SK-N-SH (cell line): Measurements from ENCODE around the gene PPAT. TPM values are rescaled to one million over a fixed set of nuclear protein-coding genes. Genes with fewer than 3 reads are reported as not detected.

Experiments used
- CTCF ChIA-PET: fragments of 300-600, 350-600 bp; formaldehyde crosslinking; extraction: SDS; loops from one replicate; lab custom pipeline; 2021; lab: Yijun Ruan, JAX
- POLR2A ChIA-PET: fragments of 350-600 bp; sonication (Branson Sonifier 250); formaldehyde crosslinking; extraction: SDS; loops from one replicate; lab custom pipeline; 2020; ENCODE audit warnings: antibody characterized with exemption, inconsistent platforms; lab: Yijun Ruan, JAX
- DNase-seq: peaks from one replicate; pipeline ENCODE4 v3.0.0; 2012
- H2AFZ ChIP-seq: fragments of 200-600 bp; sonication (generic); 2 replicates; pipeline ENCODE4 v1.8.1; 2016; ENCODE audit warnings: antibody characterized with exemption, mild to moderate bottlenecking, low read depth
- H3F3A ChIP-seq: fragments of 200-600 bp; sonication (generic); replicated peaks from 2 replicates; pipeline ENCODE3; 2016; ENCODE audit warnings: antibody characterized with exemption, mild to moderate bottlenecking; ENCODE audit not compliant: insufficient read depth
- H3K27ac ChIP-seq, 2 experiments: fragments of 200-500 bp in 1 of 2; fragments of 200-600 bp in 1 of 2; sonication (Bioruptor generic) in 1 of 2; sonication (generic), shearing (Covaris generic) in 1 of 2; 2 replicates each; pipeline versions ENCODE4 v1.5.1 to v1.6.1; 2014 to 2016; ENCODE audit warnings: low read depth in 2 of 2, inconsistent platforms in 1 of 2, low read length in 1 of 2, mild to moderate bottlenecking in 1 of 2, mixed read lengths in 1 of 2
- H3K27me3 ChIP-seq: fragments of 200-600 bp; sonication (generic), shearing (Covaris generic); 2 replicates; pipeline ENCODE4 v1.6.1; 2016; ENCODE audit warnings: mixed run types; ENCODE audit not compliant: insufficient read depth
- H3K36me3 ChIP-seq, 2 experiments: fragments of 200-500 bp in 1 of 2; fragments of 200-600 bp in 1 of 2; sonication (Bioruptor generic) in 1 of 2; sonication (generic) in 1 of 2; replicated peaks in 1 of 2; 2 replicates each; pipeline versions ENCODE3 to v1.5.1; 2014 to 2016; ENCODE audit warnings: low read length in 1 of 2, mild to moderate bottlenecking in 1 of 2; ENCODE audit not compliant: insufficient read depth in 2 of 2, control insufficient read depth in 1 of 2
- H3K4me1 ChIP-seq, 2 experiments: fragments of 200-500 bp in 1 of 2; fragments of 200-600 bp in 1 of 2; sonication (Bioruptor generic) in 1 of 2; sonication (generic), shearing (Covaris generic) in 1 of 2; 2 replicates each; pipeline versions ENCODE4 v1.5.1 to v1.6.1; 2014 to 2016; ENCODE audit warnings: low read depth in 1 of 2, low read length in 1 of 2, mixed run types in 1 of 2; ENCODE audit not compliant: insufficient read depth in 2 of 2, control insufficient read depth in 1 of 2
- H3K4me2 ChIP-seq: fragments of 200-600 bp; sonication (generic), shearing (Covaris generic); 2 replicates; pipeline ENCODE4 v1.6.1; 2017; ENCODE audit warnings: mixed run types
- H3K4me3 ChIP-seq, 2 experiments: fragments of 200-500 bp in 1 of 2; fragments of 200-600 bp in 1 of 2; sonication (Bioruptor generic) in 1 of 2; sonication (generic), shearing (Covaris generic) in 1 of 2; 2 replicates each; pipeline versions ENCODE4 v1.5.1 to v1.8.1; 2014 to 2016; ENCODE audit warnings: low read depth in 2 of 2, inconsistent platforms in 1 of 2, low read length in 1 of 2, mild to moderate bottlenecking in 1 of 2, mixed read lengths in 1 of 2, moderate library complexity in 1 of 2
- H3K79me2 ChIP-seq: fragments of 200-600 bp; sonication (generic); 2 replicates; pipeline ENCODE4 v1.8.1; 2017; ENCODE audit warnings: mild to moderate bottlenecking; ENCODE audit not compliant: insufficient read depth
- H3K9ac ChIP-seq: fragments of 200-600 bp; sonication (generic); 2 replicates; pipeline ENCODE4 v1.6.1; 2017; ENCODE audit warnings: mixed run types
- H3K9me2 ChIP-seq: fragments of 200-600 bp; sonication (generic); 2 replicates; pipeline ENCODE4 v1.6.1; 2017; ENCODE audit warnings: mixed run types
- H3K9me3 ChIP-seq: fragments of 200-600 bp; sonication (generic); 2 replicates; pipeline ENCODE4 v1.6.1; 2017; ENCODE audit warnings: mixed run types, mild to moderate bottlenecking, moderate library complexity
- H4K20me1 ChIP-seq: fragments of 200-600 bp; sonication (generic); 2 replicates; pipeline ENCODE4 v1.6.1; 2017; ENCODE audit warnings: mild to moderate bottlenecking, mixed run types; ENCODE audit not compliant: insufficient read depth
- CHD2 ChIP-seq: fragments of 150-350 bp; IDR thresholded peaks from 2 replicates; pipeline ENCODE4 v1.6.1; 2018; ENCODE audit warnings: low read length; ENCODE audit not compliant: partially characterized antibody
- EP300 ChIP-seq, 2 experiments: IDR thresholded peaks; 2 replicates each; pipeline versions ENCODE4 v1.4.0 to v1.6.1; 2012; ENCODE audit warnings: borderline replicate concordance in 1 of 2, low read depth in 1 of 2, low read length in 1 of 2
- FOSL2 ChIP-seq: IDR thresholded peaks from 2 replicates; pipeline ENCODE4 v1.4.0; 2012; ENCODE audit warnings: low read depth, mild to moderate bottlenecking, moderate library complexity, borderline replicate concordance
- IRF3 ChIP-seq: fragments of 150-350 bp; IDR thresholded peaks from 2 replicates; pipeline ENCODE4 v1.6.1; 2016; ENCODE audit warnings: mild to moderate bottlenecking, low read depth, low read length
- MAX ChIP-seq: IDR thresholded peaks from 2 replicates; pipeline ENCODE4 v1.4.0; 2012; ENCODE audit warnings: low read depth
- NRF1 ChIP-seq: IDR thresholded peaks from 2 replicates; pipeline ENCODE4 v1.6.1; 2012; ENCODE audit warnings: low read depth, mild to moderate bottlenecking, low read length
- REST ChIP-seq: IDR thresholded peaks from 2 replicates; pipeline ENCODE4 v1.6.1; 2012; ENCODE audit warnings: mild to moderate bottlenecking, low read depth, low read length, moderate library complexity
- SIN3A ChIP-seq: IDR thresholded peaks from 2 replicates; pipeline ENCODE4 v1.6.1; 2012; ENCODE audit warnings: low read depth, mild to moderate bottlenecking, low read length, moderate library complexity, borderline replicate concordance
- TCF12 ChIP-seq: IDR thresholded peaks from 2 replicates; pipeline ENCODE4 v1.4.0; 2012
- USF1 ChIP-seq: IDR thresholded peaks from 2 replicates; pipeline ENCODE4 v1.4.0; 2012; ENCODE audit warnings: low read depth, borderline replicate concordance
- USF2 ChIP-seq: fragments of 150-350 bp; IDR thresholded peaks from 2 replicates; pipeline ENCODE4 v1.6.1; 2017; ENCODE audit warnings: antibody characterized with exemption, low read length, low read depth, borderline replicate concordance
- YY1 ChIP-seq: IDR thresholded peaks from 2 replicates; pipeline ENCODE4 v1.4.0; 2012; ENCODE audit warnings: low read depth, mild to moderate bottlenecking
- WGBS: methylation state at CpG from one replicate; pipeline ENCODE4 v1.1.6; 2017; ENCODE audit warnings: low lambda C conversion rate; 5-methylcytosine and 5-hydroxymethylcytosine counted together
- polyA plus RNA-seq, 3 experiments: library from polyadenylated mRNA; depleted of rRNA; stranded (reverse); fragments of >200 nt; gene quantifications; 2 replicates each; pipeline ENCODE4 v1.2.3, GENCODE V29; 2012

Gene PPAT
- polyA plus RNA-seq, 1 of the 3 experiments (the other 2 are of a cell fraction) = 7.4 TPM

- Histone ChIP-seq H3K27ac (no peak overlapping the region), H3K9ac (no peak overlapping the region), H3K27me3 (no peaks in the 10 kb centered on the region), H4K20me1 (no peaks in the 10 kb centered on the region), H3K4me1 (peaks cover 5 to 9% of the 10 kb centered on the region in 2 experiments; a peak in 2 of 4 replicates), H3K4me3 (no peak overlapping the region), H3K79me2 (peaks cover 24% of the 10 kb centered on the region; the same call in 1 of the 2 replicates), H2AFZ (no peak overlapping the region), H3K9me3 (no peaks in the 10 kb centered on the region), H3K4me2 (no peak overlapping the region), H3K9me2 (no peaks in the 10 kb centered on the region), H3K36me3 (peaks cover 50 to 55% of the 10 kb centered on the region in 2 experiments), H3F3A (peaks cover 13% of the 10 kb centered on the region)
- no peak for DNase-seq
- no peak for TF ChIP-seq TCF12
- no peak for TF ChIP-seq EP300 (IDR thresholded peaks at IDR 0.05; ENCODE audit: borderline replicate concordance in 1 of 2, low read depth in 1 of 2, low read length in 1 of 2)
- no peak for TF ChIP-seq CHD2
- TF ChIP-seq REST = no peak
- no peak for TF ChIP-seq USF1
- no peak for TF ChIP-seq MAX
- no peak for TF ChIP-seq USF2
- POLR2A ChIA-PET = interaction anchor here (1.0 kb wide), 1 partner anchor 31 kb away, joined by 3 read pairs; the partner anchor contains the start of gene PAICS
- CTCF ChIA-PET = interaction anchor here (1.4 to 1.7 kb wide), 3 partner anchors 18 to 456 kb away, joined by 4 to 5 read pairs (median 5); partner anchors contain the start of genes AASDH and CEP135
- 94% methylated on average over 1 of the region's 1 CpG for whole genome bisulfite sequencing
Measured at GRCh38 chr4:56405016-56405415, 30.4 kb downstream of the PPAT start.

DNA sequence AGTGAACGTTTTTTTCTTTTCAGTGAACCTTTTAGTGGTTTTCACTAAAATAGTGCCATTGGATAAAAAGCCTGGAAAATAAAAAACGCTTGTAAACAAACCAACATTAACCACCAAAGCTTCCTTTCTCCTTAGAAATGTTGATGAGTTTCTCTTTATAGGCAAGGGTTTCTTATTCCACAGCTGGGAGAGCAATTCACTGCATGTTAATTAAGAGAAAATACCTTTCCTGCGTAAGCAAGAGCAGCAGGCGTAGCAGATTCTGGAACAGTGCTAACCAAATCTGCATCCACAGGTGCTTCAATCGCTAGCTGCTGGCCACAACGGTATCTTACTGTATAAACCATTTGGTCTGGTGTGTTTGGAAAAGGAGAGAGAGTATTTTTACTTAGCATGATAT is 34.9 kb downstream of the PPAT start:
- Histone ChIP-seq H3K27me3 (no peaks in the 10 kb centered on the region), H3K4me1 (no peaks in the 10 kb centered on the region), H3K4me3 (no peak overlapping the region), H3K9me3 (no peaks in the 10 kb centered on the region), H3K9me2 (no peaks in the 10 kb centered on the region), H3K27ac (no peak overlapping the region), H4K20me1 (no peaks in the 10 kb centered on the region), H3K79me2 (no peaks in the 10 kb centered on the region), H3K9ac (no peak overlapping the region), H2AFZ (no peak overlapping the region), H3K36me3 (peaks cover 62 to 69% of the 10 kb centered on the region in 2 experiments), H3F3A (peaks cover 5% of the 10 kb centered on the region), H3K4me2 (no peak overlapping the region)
- 91% methylated on average over 6 of the region's 6 CpGs for WGBS
- no peak for DNase-seq
- POLR2A ChIA-PET = no interaction called here
- CTCF ChIA-PET = no interaction called here
- TF ChIP-seq NRF1 = no peak
- no peak for TF ChIP-seq FOSL2
- no peak for TF ChIP-seq SIN3A
- TF ChIP-seq IRF3 = no peak
- no peak for TF ChIP-seq YY1
